Mesendoderm (in vitro differentiated cells): Measurements from ENCODE around the gene UMODL1.

ENCODE experiments used
- DNase-seq: peaks from one replicate; pipeline ENCODE4 v3.0.0; 2013
- H2AK5ac ChIP-seq: 2 replicates; pipeline ENCODE4 v1.6.1; 2013; ENCODE audit warnings: low read length, inconsistent platforms
- H2BK120ac ChIP-seq: 2 replicates; pipeline ENCODE4 v1.6.1; 2013; ENCODE audit warnings: low read depth, mild to moderate bottlenecking, low read length, moderate library complexity, mixed read lengths
- H2BK15ac ChIP-seq: replicated peaks from 2 replicates; pipeline ENCODE4 v1.6.1; 2013; ENCODE audit warnings: low read depth, mild to moderate bottlenecking, moderate library complexity
- H2BK5ac ChIP-seq: 2 replicates; pipeline ENCODE4 v1.6.1; 2013; ENCODE audit warnings: low read length, inconsistent platforms
- H3K18ac ChIP-seq: 2 replicates; pipeline ENCODE4 v1.6.1; 2013; ENCODE audit warnings: mild to moderate bottlenecking, low read length, mixed read lengths
- H3K23ac ChIP-seq: one replicate; pipeline ENCODE4 v1.6.1; 2013; ENCODE audit warnings: low read length
- H3K27ac ChIP-seq: 2 replicates; pipeline ENCODE4 v1.5.1; 2013; ENCODE audit warnings: low read depth, mild to moderate bottlenecking, inconsistent platforms, low read length, moderate library complexity
- H3K27me3 ChIP-seq: 2 replicates; pipeline ENCODE4 v1.6.1; 2013; ENCODE audit warnings: low read length, control low read depth, mild to moderate bottlenecking, inconsistent platforms; ENCODE audit not compliant: insufficient read depth, poor library complexity
- H3K36me3 ChIP-seq: 2 replicates; pipeline ENCODE4 v1.6.1; 2013; ENCODE audit warnings: low read length, inconsistent platforms; ENCODE audit not compliant: control insufficient read depth, insufficient read depth
- H3K4ac ChIP-seq: one replicate; pipeline ENCODE4 v1.6.1; 2013; ENCODE audit warnings: low read depth, mild to moderate bottlenecking, low read length, moderate library complexity
- H3K4me1 ChIP-seq: 2 replicates; pipeline ENCODE4 v1.6.1; 2013; ENCODE audit warnings: low read depth, low read length, inconsistent platforms; ENCODE audit not compliant: control insufficient read depth
- H3K4me2 ChIP-seq: 2 replicates; pipeline ENCODE4 v1.6.1; 2013; ENCODE audit warnings: low read length
- H3K4me3 ChIP-seq: 2 replicates; pipeline ENCODE4 v1.5.1; 2013; ENCODE audit warnings: mild to moderate bottlenecking, low read length
- H3K56ac ChIP-seq: one replicate; pipeline ENCODE4 v1.6.1; 2013; ENCODE audit warnings: low read length
- H3K79me1 ChIP-seq: 2 replicates; pipeline ENCODE4 v1.6.1; 2013; ENCODE audit warnings: low read length, inconsistent platforms
- H3K79me2 ChIP-seq: 2 replicates; pipeline ENCODE4 v1.6.1; 2013; ENCODE audit warnings: mild to moderate bottlenecking, low read length; ENCODE audit not compliant: control insufficient read depth, insufficient read depth
- H3K9ac ChIP-seq: 2 replicates; pipeline ENCODE4 v1.6.1; 2013; ENCODE audit warnings: low read length, inconsistent platforms
- H4K5ac ChIP-seq: one replicate; pipeline ENCODE4 v1.6.1; 2013; ENCODE audit warnings: low read length
- H4K8ac ChIP-seq: one replicate; pipeline ENCODE4 v1.6.1; 2013; ENCODE audit warnings: low read depth, mild to moderate bottlenecking, control low read depth, low read length, moderate library complexity
- WGBS: extraction: QIAGEN DNeasy Blood & Tissue Kit; methylation state at CpG from one replicate; pipeline ENCODE4 v1.1.7; 2013; ENCODE audit warnings: low lambda C conversion rate, missing lambda C conversion rate; ENCODE audit not compliant: insufficient coverage; ENCODE audit errors: extremely low coverage; 5-methylcytosine and 5-hydroxymethylcytosine counted together

UMODL1 gene

GRCh38 chr21:42083361-42083690 lies 12.2 kb downstream of the UMODL1 start:
- no peak overlapping the region for H2AK5ac ChIP-seq
- H4K8ac ChIP-seq, result no peak overlapping the region
- H3K23ac ChIP-seq, result no peak overlapping the region
- no peak overlapping the region for H3K9ac ChIP-seq
- H3K27ac ChIP-seq, result no peak overlapping the region
- H3K36me3 ChIP-seq, result no peaks in the 10 kb centered on the region
- peaks cover 8% of the 10 kb centered on the region for H3K4me1 ChIP-seq
- H2BK15ac ChIP-seq, result no peak overlapping the region
- no CpG with 5 or more reads among the region's 6 CpGs for WGBS
- H3K27me3 ChIP-seq, result no peaks in the 10 kb centered on the region
- DNase-seq, result no peak
- no peak overlapping the region for H4K5ac ChIP-seq
- no peak overlapping the region for H3K4me3 ChIP-seq
- no peak overlapping the region for H2BK120ac ChIP-seq
- no peak overlapping the region for H3K4ac ChIP-seq
- H2BK5ac ChIP-seq, result no peak overlapping the region
- H3K79me2 ChIP-seq, result no peaks in the 10 kb centered on the region
- no peak overlapping the region for H3K56ac ChIP-seq
- no peak overlapping the region for H3K4me2 ChIP-seq
- H3K79me1 ChIP-seq, result no peaks in the 10 kb centered on the region
- H3K18ac ChIP-seq, result no peak overlapping the region

GRCh38 chr21:42084079-42084478 lies 13.0 kb downstream of the UMODL1 start:
- H2BK15ac ChIP-seq, result no peak overlapping the region
- no peak overlapping the region for H3K23ac ChIP-seq
- H3K4ac ChIP-seq, result no peak overlapping the region
- H3K9ac ChIP-seq, result no peak overlapping the region
- H3K27me3 ChIP-seq, result no peaks in the 10 kb centered on the region
- H2AK5ac ChIP-seq, result no peak overlapping the region
- no peak overlapping the region for H4K8ac ChIP-seq
- H3K4me3 ChIP-seq, result no peak overlapping the region
- no peak overlapping the region for H3K18ac ChIP-seq
- H3K4me1 ChIP-seq, result peaks cover 5% of the 10 kb centered on the region
- H3K4me2 ChIP-seq, result no peak overlapping the region
- no peak overlapping the region for H4K5ac ChIP-seq
- no peak overlapping the region for H3K56ac ChIP-seq
- no peaks in the 10 kb centered on the region for H3K79me1 ChIP-seq
- WGBS, result no CpG with 5 or more reads among the region's 12 CpGs
- no peak overlapping the region for H2BK5ac ChIP-seq
- H3K27ac ChIP-seq, result no peak overlapping the region
- no peak for DNase-seq
- H3K79me2 ChIP-seq, result no peaks in the 10 kb centered on the region
- H3K36me3 ChIP-seq, result no peaks in the 10 kb centered on the region
- no peak overlapping the region for H2BK120ac ChIP-seq

DNA sequence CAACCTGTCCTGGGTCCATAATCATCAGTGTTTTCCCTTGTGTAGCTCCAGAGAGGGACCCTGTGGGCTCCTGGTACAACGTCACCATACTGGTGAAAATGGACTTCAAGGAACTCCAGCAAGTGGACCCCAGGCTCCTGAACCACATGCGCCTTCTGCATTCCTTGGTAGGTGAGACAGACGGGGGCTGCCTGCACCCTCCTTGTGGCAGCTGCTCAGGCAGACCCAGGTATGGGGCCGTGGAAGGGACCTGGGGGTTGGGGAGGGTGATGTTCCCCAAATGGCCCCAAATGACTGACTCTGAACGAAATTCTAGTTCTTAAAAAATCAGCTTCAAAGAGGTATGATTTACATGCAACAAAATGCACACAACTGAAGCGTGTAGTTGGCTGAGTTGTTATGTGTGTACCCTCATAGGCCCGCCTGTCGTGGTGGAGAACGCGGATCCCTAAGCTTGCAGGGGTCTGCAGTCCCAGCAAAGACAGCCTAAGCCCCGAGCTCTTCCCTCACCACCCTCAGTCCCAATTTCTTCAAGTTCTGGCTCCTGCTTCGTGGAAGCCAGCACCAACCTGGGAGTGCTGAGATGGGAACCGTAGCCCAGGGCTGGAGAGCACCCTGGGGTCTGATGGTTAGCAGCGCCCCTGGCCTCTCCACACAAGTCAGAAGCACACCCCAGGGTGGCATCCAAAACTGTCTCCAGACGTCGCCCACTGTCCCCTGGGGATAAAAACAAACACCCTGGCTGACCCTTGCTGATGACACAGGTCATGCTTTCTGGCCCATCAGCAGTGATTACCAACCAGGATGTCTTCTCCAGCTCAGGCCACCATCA lies 14.3 kb downstream of the UMODL1 start:
- Histone ChIP-seq H3K79me1 (no peaks in the 10 kb centered on the region), H3K4me1 (no peaks in the 10 kb centered on the region), H3K4me2 (no peak overlapping the region), H2AK5ac (no peak overlapping the region), H3K4ac (peak overlapping the region; percentile 36), H2BK5ac (no peak overlapping the region), H3K56ac (no peak overlapping the region), H3K4me3 (no peak overlapping the region), H4K8ac (no peak overlapping the region), H3K23ac (no peak overlapping the region), H2BK15ac (no peak overlapping the region), H3K27me3 (no peaks in the 10 kb centered on the region), H3K36me3 (no peaks in the 10 kb centered on the region), H3K18ac (no peak overlapping the region), H3K9ac (no peak overlapping the region), H3K27ac (no peak overlapping the region), H3K79me2 (no peaks in the 10 kb centered on the region), H4K5ac (no peak overlapping the region), H2BK120ac (no peak overlapping the region)
- no CpG with 5 or more reads among the region's 16 CpGs for WGBS
- no peak for DNase-seq

DNA sequence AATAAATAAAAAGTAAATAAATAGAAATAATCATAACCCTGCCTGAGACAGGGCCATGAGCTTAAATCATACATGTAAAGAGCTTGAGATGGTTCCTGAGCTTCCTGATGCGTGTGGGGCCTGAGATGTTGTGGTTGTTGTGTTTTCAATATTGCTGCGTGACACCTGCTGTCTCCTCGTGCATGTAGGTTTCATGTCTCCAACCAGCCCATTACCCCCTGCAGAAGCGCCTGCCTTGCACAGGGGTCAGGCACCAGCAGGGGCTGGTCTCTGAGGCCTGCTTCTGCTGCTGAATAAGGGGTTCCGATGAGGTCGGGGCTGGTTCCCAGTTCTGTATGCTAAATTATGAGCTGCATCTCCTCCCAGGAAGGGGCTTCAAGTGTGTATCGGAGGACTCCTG lies 15.9 kb downstream of the UMODL1 start:
- Histone ChIP-seq H2BK15ac (no peak overlapping the region), H3K79me1 (no peaks in the 10 kb centered on the region), H3K4me2 (no peak overlapping the region), H3K4me1 (no peaks in the 10 kb centered on the region), H3K79me2 (no peaks in the 10 kb centered on the region), H3K9ac (no peak overlapping the region), H4K8ac (no peak overlapping the region), H3K4me3 (no peak overlapping the region), H2AK5ac (no peak overlapping the region), H3K27me3 (no peaks in the 10 kb centered on the region), H3K27ac (no peak overlapping the region), H2BK5ac (no peak overlapping the region), H3K18ac (no peak overlapping the region), H2BK120ac (no peak overlapping the region), H3K4ac (no peak overlapping the region), H3K23ac (no peak overlapping the region), H3K56ac (no peak overlapping the region), H4K5ac (no peak overlapping the region), H3K36me3 (no peaks in the 10 kb centered on the region)
- DNase-seq, result no peak
- no CpG with 5 or more reads among the region's 7 CpGs for WGBS

DNA sequence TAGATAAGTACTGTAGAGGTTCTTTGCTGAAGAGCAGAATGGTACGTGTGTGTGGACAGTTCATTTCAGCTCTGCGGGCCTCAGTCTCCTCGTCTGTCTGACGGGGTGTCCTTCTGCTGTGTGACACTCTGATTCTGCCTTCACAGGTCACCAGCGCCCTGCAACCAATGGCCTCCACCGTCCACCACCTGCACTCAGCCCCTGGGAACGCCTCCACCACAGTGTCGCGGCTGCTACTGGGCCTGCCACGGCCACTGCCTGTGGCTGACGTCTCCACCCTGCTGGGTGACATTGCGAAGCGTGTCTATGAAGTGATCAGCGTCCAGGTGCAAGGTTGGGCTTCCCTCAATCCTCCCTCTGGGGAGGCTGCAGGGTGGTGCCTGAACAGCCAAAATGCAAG lies 17.0 kb downstream of the UMODL1 start:
- no peak overlapping the region for H3K4me3 ChIP-seq
- DNase-seq, result no peak
- H4K8ac ChIP-seq, result no peak overlapping the region
- no peak overlapping the region for H2AK5ac ChIP-seq
- no peak overlapping the region for H3K9ac ChIP-seq
- H3K27ac ChIP-seq, result no peak overlapping the region
- peaks cover 2% of the 10 kb centered on the region for H3K4me1 ChIP-seq
- H3K4me2 ChIP-seq, result no peak overlapping the region
- no peaks in the 10 kb centered on the region for H3K27me3 ChIP-seq
- WGBS, result no CpG with 5 or more reads among the region's 14 CpGs
- no peak overlapping the region for H3K56ac ChIP-seq
- no peak overlapping the region for H2BK15ac ChIP-seq
- H3K36me3 ChIP-seq, result no peaks in the 10 kb centered on the region
- H4K5ac ChIP-seq, result no peak overlapping the region
- no peak overlapping the region for H3K23ac ChIP-seq
- H3K79me1 ChIP-seq, result no peaks in the 10 kb centered on the region
- H2BK5ac ChIP-seq, result no peak overlapping the region
- H2BK120ac ChIP-seq, result no peak overlapping the region
- no peak overlapping the region for H3K18ac ChIP-seq
- no peaks in the 10 kb centered on the region for H3K79me2 ChIP-seq
- no peak overlapping the region for H3K4ac ChIP-seq

- Histone ChIP-seq H3K4me2 (no peak overlapping the region), H2BK5ac (no peak overlapping the region), H4K5ac (no peak overlapping the region), H3K27ac (no peak overlapping the region), H2BK120ac (no peak overlapping the region), H3K4me1 (peaks cover 2% of the 10 kb centered on the region), H3K56ac (no peak overlapping the region), H3K4ac (no peak overlapping the region), H3K18ac (no peak overlapping the region), H3K23ac (no peak overlapping the region), H4K8ac (no peak overlapping the region), H3K9ac (no peak overlapping the region), H3K79me2 (no peaks in the 10 kb centered on the region), H2AK5ac (no peak overlapping the region), H3K4me3 (no peak overlapping the region), H3K27me3 (no peaks in the 10 kb centered on the region), H3K36me3 (no peaks in the 10 kb centered on the region), H3K79me1 (no peaks in the 10 kb centered on the region), H2BK15ac (no peak overlapping the region)
- no CpG with 5 or more reads among the region's 5 CpGs for WGBS
- no peak for DNase-seq
Observed at GRCh38 chr21:42088658-42089057, 17.5 kb downstream of the UMODL1 start.
